NCI-H2107 treated with DMSO at 0.1 percent for 48 hours (cell line): Measurements from ENCODE around the gene CARTPT.

Source experiments
- DNase-seq: peaks from one replicate; lab custom pipeline; 2025; ENCODE audit not compliant: unreplicated experiment; lab: John Stamatoyannopoulos, UW

The CARTPT gene

GRCh38 chr5:71737931-71738539 lies 19.0 kb downstream of the CARTPT start:
- DNase-seq = no peak

- no peak for DNase-seq
Measured at GRCh38 chr5:71738662-71739361, 19.7 kb downstream of the CARTPT start.

DNA sequence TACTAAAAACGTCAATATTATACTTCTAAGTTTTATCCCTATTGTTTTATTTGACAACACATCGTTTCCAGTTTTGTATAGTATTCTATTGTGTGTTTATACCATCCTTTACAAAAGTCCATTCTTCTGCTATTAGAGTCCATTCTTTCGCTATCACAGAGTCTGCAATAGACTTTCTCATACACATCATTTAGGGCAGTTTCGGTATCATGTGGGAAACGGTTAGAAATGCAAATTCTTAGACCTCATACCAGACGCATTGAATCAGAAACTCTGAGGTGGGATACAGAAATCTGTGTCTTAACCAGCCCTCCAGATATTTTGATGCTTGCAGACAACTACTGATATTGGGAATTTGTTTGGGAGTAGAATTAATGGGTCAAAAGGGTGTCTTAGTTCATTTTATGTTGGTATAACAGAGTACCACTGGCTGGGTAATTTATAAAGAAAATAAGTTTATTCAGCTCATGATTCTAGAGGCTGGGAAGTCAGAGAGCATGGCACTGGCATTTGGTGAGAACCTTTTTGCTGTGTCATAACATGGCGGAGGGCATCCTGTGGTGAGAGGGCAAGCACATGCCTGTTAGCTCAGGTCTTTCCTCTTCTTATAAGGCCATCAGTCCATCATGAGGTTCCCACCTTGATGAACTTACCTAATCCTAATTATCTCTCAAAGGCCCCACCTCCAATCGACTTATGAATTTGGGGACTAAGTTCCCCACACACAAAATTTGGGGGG lies 21.1 kb downstream of the CARTPT start:
- DNase-seq = no peak

- DNase-seq = no peak
Measured at GRCh38 chr5:71743155-71743554, 24.1 kb downstream of the CARTPT start.

DNA sequence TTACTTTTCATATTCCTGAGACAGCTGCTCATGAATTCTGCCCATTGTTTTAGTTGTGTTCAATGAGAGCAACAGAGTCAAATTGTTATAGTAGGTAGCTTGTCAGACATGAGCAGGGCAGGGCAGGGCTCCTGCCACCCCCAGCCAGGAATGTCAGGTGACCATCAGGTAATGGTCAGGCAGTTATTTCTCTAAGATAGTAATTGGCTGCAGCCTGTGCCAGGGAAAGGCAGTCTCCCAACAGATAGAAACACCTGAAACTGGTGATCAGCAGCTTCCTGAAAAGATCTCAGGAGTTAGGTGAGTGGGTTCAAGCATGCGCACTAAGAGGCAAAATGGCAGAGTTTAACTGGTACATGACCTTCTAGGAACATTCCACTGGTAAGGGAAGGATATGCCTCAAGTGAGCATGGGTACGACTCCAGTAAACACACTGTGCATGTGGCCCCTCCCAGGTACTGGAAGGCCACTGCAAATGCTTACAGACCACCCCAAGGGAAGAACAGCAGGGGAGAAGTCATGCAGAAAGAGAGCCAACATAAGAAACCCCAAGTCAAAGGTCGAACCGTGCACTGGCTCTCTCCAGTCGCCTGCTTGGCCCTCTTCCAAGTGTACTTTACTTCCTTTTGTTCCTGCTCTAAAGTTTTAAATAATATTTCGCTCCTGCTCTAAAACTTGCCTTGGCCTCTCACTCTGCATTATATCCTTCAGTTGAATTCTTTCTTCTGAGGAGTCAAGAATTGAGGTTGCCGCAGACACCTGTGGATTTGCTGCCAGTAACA lies 25.1 kb downstream of the CARTPT start:
- no peak for DNase-seq

DNA sequence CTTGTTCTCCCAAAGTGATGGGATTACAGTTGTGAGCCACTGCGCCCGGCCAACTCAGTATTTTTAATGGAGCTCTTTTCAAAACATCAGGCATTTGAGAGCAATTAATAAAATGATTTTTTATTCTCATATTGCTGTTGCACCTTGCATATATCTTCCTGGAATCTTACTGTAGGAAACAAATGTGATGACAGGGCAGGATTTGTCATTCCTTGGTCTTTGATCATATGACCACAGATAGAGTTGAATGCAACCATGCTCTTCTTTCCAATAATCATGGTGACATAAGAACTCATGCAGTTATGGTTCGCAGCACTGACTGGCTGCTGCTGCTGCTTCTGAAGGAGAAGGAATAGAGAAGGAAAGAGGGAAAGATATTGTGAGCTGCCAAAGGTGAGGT lies 28.1 kb downstream of the CARTPT start:
- no peak for DNase-seq

GRCh38 chr5:71748360-71748759 lies 29.3 kb downstream of the CARTPT start:
- DNase-seq = no peak

- no peak for DNase-seq
Measured at GRCh38 chr5:71751422-71751821, 32.3 kb downstream of the CARTPT start.

DNA sequence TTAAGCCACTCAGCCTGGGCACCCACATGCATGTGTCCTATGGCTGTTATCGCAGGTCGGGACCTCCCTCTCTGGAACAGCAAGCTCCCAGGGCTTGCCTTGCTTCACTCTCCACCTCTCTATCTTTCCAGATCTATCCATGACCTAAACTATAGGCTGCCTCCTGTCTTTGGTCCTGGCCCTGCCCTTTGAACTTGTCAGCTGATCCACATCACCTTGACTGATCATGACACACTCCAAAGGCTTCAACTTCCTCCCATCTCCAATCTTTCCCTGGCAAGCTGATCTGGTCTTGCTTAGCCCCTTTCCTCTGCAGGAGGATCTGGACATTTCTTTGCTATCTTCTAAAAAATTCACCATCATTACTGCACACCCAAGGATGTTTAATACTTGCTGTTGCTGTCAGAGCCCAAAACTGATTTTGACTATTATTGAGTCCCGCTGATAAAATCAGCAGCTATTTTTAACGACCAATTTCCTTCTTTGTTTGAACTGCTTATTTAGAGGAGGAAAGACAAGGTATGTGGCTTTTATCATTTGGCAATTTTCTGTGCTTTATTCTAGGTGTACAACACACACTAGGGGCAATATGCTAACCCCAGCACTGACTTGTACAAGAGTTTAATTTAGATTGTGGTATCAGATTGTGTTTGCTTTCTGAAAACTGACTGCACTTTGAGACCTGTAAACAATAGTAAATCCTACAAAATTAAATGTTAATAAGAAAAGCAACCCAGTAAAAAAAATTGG lies 33.5 kb downstream of the CARTPT start:
- DNase-seq = no peak

GRCh38 chr5:71757590-71758543 lies 38.8 kb downstream of the CARTPT start:
- DNase-seq = peak; percentile 20

DNA sequence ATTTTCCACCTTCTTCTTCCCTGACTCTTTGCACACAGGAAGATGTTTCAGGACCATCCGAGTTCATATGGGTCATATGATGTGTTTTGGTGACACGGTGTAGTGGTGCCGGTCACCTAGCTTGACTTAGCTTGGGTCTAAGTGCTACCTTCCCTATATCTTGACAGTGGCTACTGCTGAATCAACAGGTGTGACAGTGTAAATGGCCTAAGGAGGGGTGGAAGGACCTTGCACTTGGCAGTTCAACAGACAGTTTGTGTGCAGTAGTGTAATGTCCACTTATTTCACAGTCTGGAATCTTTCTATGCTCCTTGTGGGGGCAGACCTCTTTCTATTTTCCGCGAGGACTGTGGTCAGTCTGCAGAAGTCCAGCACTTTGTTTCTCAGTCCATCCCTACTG lies 43.8 kb downstream of the CARTPT start:
- DNase-seq = no peak

- no peak for DNase-seq
Measured at GRCh38 chr5:71767661-71768060, 48.6 kb downstream of the CARTPT start.

DNA sequence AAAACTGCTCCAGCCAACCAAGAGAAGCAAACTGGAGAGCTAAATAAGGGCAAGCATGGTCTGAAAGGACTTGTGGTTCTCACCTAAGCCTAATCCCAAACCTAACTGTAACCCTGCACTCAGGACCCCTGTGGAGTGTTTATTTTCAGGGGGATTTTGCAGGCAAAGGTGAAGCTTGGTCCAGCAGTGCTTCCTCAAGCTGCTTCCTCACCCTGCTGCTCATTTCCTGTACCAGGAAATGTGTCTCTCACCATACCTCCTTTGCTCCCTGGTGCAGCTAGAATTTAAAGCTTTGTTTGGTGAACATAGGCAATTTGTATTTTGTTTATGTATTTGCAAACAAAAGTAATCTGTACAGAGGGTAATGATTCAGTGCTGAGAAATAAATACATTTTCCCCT lies 50.2 kb downstream of the CARTPT start:
- DNase-seq = no peak

DNA sequence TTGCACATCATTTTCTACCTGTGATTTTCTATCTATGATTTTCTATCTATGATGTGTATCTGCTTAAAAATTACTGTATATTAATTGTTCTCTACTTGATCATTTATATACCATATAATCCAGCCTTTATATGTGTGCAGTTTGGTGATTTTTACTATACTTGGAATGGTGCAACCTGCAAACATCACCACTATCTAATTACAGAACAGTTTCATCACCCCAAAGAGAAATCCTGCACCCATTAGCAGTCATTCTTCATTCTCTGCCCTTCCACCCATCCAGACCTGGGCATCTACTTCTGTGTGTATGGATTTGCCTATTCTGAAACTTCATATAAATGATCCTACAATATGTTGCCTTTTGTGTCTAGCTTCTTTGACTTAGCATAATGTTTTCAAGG lies 51.3 kb downstream of the CARTPT start:
- DNase-seq = no peak
